Frontal cortex (tissue), 4 donors: ENCODE results near the gene TATDN2. TPM values are rescaled to one million over a fixed set of nuclear protein-coding genes. Genes with fewer than 3 reads are reported as not detected.
"Not testable (repeated sequence)": the region's sequence is repeated elsewhere in the genome, so short reads cannot be mapped to it uniquely, and the experiment has no call there.

ENCODE experiments used
- DNase-seq, 2 donors: peaks; one replicate each; pipeline ENCODE4 v3.0.0; 2012; ENCODE audit warnings: low spot score in 2 of 2
- FAIRE-seq: peaks from 2 replicates; lab custom pipeline; 2012; peaks lifted over from hg19 to GRCh38; lab: Jason Lieb, UNC
- total RNA-seq: library from RNA; depleted of rRNA; stranded (reverse); fragments of >200 nt; gene quantifications from one replicate; pipeline ENCODE4 v1.2.3, GENCODE V29; 2014
- donor health status: control.
- donor health status: control.
- donor health status: control.

Gene TATDN2
- total RNA-seq, 1 donor from 2014 or later: 19.2 TPM

DNA sequence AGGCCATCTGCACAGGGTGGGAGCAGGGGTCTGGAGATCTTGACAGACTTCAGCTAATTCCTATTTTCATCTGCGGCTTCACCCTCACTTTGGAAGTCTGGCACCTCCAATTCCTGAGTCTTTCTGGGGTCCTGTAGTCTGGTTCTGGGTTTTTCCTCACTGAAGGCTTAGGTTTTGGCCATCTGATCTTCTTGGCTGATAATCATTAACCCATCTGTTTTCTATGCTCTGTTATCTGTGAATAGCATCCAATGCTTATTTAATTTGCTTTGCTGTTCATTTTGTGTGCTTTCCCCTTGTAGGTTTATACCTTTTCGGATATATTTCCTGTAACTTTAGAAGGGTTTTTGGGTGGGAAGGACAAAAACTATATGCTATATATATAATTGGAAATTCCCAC, 17.6 kb downstream of the TATDN2 start:
- FAIRE-seq (no peak), DNase-seq (no peak)

DNA sequence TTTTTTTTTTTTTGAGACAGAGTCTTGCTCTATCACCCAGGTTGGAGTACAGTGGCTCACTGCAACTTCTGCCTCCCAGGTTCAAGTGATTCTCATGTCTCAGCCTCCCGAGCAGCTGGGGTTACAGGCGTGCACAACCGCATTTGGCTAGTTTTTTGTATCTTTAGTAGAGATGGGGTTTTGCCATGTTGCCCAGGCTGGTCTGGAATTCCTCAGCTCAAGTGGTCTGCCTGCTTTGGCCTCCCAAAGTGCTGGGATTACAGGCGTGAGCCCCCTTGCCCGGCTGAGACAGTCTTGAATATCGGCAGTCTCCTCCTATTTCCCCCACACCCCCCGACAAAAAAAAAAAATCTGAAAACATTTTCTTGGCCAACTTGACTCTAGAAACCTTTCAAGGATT, 18.7 kb downstream of the TATDN2 start:
- not testable (repeated sequence) for DNase-seq, FAIRE-seq

DNA sequence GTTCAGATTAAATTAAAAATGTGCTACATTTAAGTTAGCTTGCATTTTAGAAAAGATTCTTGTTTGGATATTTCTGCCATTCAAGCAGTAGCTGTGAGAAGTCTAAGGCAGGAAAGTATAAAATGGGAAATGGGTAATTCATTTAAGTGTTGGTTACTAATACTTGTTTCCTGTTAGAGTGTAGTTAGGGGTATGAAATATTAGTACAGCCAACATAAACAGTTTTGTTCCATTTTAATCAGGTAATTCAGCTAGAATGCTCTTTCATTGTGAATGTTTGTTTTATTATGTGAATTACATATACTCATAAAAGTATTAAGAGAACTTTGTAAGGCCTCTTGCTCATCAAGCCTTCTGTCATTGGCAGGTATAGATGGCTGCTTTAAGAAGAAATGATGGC, 19.9 kb downstream of the TATDN2 start:
- DNase-seq (no peak), FAIRE-seq (no peak)

DNA sequence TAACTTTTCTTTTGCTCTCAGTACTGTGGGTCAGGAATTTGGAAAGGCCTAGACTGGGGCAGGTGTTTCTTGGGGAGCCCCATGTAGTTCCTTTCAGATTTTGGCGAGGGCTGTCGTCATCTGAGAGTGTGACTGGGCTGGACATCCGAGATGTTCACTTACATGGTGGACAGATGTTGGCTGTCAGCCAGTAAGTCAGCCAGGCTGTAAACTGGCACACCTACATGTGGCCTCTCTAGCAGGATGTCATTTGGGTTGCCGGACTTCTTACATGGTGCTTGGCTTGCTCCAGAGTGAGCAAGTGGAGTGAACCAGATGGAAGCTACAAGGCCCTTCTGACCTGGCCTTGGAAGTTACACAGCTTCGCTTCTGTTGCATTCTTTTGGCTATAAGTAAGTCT, 20.7 kb downstream of the TATDN2 start:
- DNase-seq: no peak
- no peak for FAIRE-seq

DNA sequence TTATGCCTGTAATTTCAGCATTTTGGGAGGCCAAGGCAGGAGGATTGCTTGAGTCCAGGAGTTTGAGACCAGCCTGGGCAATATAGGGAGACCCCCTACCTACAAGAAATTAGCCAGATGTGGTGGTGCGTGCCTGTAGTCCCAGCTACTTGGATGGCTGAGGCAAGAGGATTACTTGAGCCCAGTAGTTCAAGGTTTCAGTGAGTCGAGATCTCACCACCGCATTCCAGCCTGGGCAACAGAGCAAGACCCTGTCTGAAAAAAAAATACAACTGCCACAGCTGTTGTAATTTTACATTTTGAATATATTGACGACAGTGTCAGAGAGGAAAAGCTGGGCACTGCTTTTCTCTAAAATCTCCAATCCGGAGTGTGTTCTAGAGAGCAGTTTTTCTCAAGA, 21.2 kb downstream of the TATDN2 start:
- FAIRE-seq (no peak), DNase-seq (no peak)

DNA sequence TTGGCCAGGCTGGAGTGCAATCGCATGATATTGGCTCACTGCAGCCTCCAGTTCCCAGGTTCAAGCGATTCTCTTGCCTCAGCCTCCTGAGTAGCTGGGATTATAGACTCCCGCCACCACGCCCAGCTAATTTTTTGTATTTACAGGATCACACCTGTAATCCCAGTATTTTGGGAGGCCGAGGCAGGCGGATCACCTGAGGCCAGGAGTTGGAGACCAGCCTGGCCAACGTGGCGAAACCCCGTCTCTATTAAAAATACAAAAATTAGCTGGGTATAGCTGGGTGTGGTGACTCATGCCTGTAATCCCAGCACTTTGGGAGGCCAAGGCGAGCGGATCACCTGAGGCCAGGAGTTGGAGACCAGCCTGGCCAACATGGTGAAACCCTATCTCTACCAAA, 24.2 kb downstream of the TATDN2 start:
- not testable (repeated sequence) for DNase-seq, FAIRE-seq

DNA sequence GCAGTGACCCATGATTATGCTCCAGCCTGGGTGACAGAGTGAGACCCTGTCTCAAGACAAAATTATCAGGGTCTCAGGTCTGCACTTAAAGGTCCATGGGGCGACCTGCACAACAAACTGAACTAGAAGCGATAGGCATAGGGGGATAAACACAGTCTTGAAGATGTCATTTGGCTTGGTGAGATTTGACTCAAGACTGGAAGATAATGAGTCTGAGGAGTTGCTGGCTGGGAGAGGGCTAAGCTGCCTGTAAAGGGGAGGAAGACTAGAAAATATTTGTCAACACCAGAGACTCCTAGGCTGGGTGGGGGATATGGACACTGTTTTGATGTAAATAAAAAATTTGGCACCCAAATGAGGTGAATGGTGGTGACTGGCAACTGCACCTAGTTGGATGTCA, 24.7 kb downstream of the TATDN2 start:
- no peak for FAIRE-seq

DNA sequence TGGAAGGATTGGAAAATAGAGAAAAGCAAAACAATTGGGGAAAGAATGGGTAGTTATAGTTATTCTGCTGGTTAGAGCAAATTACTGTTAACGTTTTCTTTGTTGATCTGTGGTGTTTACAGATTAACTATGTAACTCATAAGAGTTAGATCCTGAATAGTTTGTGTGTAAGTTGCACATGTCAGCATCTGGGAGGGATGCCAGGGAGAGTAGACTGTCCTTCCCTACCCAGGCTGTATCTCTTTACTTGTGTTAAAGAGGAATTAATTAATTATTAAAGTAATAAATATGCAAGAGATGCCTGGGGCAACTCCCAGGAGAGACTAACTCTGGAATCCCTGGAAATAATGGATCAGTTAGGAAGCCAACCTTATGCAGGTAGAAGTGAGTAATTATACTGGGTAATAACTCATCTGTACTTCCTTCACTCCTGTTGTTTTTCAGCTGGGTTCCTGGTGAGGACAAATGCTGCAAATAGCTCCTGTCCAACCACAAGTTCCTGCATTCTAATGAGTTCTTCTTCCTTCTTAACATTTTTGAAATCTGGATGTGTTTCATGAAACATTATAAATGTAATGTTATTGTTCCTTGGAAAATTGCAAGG, 25.5 kb downstream of the TATDN2 start:
- FAIRE-seq (no peak), DNase-seq (no peak)

More for the DNA sequence above, 24.7 kb downstream of the TATDN2 start:
- no peak for DNase-seq

DNA sequence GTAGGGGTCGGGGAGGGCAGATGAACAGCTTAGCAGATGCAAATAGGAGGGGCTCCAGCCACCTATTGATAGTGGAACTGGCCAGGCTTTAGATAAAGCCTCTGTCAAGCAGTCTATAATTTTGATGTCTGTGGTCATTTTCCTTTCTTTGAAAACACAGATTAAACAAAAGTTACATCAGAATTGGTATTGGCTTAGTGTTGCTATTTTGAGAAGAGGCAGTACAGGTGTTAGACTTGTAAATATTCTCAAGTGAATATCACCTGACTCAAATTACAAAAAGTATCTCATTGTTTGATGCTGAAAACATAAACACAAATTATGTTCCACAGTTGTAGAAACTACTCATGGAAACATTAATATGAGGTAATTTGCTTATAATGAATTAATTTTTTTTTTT, 26.3 kb downstream of the TATDN2 start:
- FAIRE-seq (no peak), DNase-seq (no peak)

DNA sequence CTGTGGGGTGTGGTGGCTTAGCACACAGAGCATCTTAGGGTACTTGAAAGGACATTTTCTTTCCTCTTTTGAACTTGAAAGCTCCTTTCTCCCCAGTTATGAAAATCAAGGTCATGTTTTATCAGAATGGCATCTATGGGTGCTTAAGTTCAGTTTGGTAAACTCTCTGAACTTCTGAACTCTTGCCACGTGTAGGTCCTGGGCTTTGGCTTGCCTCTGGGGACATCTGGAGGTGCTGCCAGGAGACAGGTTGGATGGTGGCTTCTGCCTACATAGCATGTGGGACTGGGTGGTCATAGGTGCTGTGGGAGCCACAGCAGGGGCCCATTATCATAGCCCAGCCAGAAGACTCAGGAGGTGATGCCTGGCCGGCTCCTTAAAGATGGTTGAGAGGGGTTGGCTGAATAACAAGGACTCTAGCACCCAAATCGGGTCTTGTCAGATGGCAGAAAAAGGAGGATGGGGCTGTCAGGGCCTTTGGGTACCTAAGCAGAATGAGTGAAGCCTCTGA, 28.9 kb downstream of the TATDN2 start:
- FAIRE-seq (no peak), DNase-seq (no peak)

DNA sequence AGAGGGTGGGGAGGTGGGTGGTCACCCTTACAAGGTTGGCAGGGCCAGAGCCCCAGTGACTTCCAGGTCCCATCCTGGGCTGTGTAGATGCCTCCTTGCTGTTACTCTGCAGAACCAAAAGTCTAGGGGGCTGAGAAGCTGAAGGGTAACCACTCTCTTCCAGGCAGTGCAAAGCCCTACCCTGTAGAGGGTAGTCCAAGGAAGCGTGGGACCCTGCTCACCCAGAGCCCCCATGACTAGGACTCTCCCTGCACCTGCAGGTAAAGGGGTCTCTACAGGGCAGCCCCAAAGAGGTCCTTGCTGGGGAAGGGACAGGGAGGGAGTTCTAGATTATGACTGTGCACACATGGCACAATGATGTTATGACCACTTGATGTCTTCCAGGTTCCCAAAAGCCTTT, 30.2 kb downstream of the TATDN2 start:
- FAIRE-seq (no peak), DNase-seq (no peak)

DNA sequence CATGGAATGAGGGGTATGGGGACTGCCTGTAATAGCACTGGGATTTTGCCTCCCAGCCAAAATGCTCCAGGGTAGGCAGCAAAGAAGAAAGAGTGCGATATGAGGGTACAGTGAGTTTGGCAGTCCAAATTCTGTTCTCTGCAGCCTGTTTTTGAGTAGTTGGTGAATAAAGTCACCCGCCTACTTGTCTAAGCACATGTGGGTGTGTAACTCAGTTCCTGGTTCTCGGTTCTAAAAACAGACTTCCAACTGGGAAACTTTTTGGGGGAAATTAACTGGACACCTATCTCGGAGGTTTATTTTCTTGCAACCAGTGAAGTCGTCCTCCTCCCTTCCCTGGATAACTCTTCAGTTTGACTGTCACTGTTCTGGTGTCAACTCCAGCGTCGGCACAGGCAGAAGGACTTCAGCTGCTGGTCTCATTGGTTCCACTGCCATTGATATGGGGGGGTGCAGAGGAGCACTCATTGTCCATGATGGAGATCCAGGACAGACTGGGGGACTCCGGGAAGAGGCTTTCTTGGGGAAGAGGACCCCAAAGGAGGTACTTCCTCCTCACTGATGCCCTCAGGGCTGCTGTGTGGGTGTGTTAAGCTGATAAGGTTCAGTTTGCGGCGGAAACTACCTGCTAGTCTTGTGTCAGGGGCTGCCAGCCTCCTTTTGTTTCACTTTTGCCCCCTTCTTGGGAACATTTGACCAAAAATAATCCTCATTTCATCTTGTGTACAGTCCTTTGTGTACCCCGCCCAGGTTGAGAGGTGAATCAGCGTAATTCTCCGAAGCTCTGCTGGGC, 31.3 kb downstream of the TATDN2 start:
- FAIRE-seq (no peak), DNase-seq (no peak)

DNA sequence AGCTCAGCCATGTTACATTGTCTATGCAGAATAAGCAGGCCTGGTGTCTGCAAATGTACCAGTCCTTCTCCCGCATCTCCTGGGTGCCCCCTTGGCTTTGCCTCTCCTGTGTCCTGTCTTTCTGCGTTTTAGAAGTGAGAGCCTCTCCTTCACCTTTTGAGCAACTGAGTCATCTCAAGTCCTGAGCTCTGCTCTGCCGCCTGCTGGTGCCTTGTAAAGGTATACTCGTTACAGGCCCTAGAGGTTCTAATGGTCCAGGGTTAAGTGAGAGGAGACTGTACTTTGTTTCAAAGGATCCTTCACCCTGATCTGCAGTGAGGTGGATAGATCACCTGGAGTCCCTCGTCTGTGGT, 31.9 kb downstream of the TATDN2 start:
- FAIRE-seq (no peak), DNase-seq (no peak)

DNA sequence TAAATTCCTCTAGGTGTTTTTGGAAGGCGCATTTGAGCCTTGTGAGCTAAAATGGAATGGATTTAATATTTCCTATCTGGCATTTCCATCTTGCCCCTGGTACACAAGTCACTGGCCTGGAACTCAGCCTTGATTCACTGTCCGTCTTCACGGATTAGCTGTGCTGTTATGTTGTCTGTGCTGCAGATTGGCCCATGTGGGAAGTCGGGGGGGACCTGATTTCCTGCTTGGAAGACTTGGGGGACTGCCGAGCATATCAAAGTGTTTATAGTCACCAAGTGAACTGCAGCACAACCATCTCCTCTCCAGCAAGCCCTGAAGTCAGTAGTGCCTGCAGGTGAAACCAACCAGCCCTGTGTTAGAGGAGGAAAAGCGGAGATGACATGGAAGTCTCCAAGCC, 32.3 kb downstream of the TATDN2 start:
- FAIRE-seq: no peak
- no peak for DNase-seq

DNA sequence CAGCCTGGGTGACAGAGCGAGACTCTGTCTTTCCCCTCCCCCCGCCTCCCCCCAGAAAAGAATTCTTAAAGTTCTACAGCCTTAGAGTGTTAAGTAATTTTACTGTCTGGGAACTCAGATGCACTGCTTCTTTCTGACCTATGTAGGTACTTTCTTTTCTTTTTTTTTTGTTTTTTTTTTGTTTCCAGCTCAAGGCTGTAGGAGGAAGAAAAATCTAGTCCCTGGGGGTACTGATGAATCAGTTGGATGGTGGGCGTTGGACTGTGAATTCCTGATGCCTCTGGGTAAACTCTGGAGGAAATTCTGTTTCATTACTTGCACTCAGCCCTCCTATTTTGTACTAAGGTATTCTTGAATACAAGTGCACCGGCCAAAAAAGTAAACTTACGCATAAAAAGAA, 33.7 kb downstream of the TATDN2 start:
- FAIRE-seq (no peak), DNase-seq (no peak)

DNA sequence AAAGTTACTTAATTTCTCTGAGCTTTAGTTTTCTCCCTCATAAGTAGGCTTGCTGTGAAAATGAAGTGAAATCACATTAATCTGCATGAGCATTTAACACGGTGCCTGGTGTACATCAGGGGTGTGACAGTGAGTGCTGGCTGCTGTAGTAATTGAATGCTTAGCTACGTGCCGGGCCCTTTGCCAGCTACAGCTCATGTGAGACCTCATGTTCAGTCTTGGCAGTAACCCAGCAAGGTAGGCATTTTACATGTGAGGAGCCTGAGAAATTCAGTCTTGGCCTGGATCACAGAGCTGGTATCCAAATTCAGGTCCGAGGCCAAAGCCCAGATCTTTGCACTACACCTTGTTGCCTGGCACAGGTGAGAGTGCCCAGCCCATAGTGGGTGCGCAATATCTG, 35.4 kb downstream of the TATDN2 start:
- no peak for FAIRE-seq
- no peak for DNase-seq

DNA sequence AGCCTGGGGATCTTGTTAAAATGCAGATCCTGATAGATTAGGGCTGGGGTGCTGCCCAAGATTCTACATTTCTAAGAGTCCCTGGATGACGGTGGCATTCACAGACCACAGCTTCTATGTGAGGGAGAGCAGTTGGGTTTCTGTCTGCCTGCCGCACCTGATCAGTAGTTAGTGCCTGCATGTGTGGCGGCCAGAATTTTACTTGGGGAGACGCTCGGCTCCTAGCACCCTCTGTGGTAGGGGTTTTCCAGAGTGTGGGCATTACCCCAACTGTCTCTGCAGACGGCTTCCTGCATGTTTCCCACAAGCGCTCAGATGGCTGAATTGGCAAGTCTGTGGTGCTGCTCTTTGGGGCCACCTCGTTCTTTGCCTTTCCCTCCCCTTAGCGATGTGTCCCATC, 36.2 kb downstream of the TATDN2 start:
- no peak for DNase-seq
- no peak for FAIRE-seq

DNA sequence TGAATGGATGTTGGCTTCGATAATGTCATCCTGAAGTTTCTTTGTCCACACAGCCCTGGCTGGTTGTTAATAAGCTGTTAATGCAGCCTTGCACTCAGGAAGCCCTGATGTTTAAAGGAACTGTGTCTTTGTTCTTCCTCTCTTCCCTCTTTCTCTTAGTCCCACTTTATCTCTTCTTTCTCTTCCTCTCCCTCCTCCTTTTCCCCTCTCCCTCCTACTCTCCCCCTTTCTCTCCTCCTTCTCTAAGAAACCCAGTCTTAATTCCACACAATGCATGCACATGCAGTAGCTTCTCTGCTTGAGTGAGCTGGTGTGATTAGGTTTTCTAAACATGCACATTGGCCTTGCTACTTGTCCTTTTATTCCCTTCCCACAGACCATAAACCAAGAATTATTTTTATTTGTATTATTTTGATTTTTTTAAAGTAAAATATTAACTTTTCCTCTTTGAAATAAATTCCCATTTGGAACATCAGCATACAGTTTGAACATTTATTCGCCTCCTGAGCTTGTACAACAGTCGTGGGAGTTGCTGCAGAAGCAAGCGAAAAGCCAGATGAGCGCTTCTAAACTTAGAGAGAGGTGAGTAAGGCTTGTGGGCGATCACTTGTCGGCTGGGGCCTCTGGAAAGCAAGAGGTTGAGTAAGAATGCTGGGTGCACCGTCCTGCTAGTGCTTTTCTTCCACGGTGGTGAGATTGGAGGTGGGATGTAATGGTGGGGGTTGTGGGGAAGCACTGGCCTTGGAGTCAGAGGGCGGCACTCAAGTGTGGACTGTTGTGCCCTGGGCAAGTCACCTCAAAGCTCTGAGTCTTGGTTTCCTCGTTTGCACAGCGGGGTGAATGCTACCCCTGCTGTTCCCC, 37.2 kb downstream of the TATDN2 start:
- no peak for DNase-seq
- no peak for FAIRE-seq

DNA sequence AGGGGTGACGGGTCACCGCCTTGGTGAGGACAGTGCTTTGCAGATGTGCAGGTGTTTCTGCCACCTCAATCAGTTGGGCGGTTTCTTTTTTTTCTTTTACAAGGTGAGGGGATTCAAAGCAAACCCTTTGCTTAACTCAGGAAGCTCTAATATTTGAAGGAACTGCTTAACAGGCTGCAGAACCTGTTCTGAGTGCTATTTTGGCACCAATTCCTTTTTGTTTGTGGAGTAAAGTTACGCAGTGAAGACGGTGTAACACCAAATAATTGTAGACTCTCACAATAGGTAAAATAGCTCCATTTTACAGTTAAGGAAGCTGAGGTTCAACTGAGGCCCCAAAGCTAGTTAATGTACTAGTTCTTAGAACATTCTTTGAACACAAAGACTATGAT, 37.9 kb downstream of the TATDN2 start:
- no peak for DNase-seq
- FAIRE-seq: no peak

DNA sequence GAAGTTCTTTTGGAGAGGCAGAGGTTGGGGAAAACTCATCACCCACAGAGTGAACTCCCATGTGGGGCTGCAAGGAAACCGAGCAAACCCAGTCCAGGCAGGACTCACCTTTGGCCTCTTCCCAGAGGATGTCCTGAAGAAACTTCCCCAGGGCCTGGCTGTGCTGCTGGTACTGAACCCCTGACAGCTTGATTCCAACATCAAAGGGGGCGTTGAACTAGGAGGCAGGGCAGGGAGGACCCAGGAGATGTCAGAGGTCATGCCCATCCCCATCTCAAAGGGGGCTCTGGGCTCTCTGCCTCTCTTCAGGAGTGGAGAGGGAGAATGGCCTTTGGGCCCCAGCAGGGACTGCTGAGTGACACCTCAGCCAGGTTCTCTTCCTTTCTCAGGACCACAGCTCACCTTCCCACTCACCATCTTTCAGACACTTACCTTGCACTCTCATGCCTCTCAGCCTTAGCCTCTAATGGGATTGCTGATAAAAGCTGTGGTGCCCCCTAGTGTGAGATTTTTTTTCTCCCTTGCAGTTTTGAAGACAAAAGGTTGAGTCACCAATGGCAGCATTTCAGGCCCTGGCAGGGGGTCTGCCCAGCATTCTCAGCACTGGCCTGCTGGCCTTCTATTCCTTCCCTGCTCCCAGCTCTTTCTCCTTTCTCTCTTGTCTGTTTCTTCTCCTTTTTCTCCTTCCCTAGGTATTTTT, 38.5 kb downstream of the TATDN2 start:
- no peak for FAIRE-seq
- DNase-seq: peak in 1 of 2 donors; percentile 57
